Neuronal stem cell (in vitro differentiated cells): ENCODE data around the gene IDH3B.

ENCODE experiments used
- DNase-seq: peaks from one replicate; pipeline ENCODE4 v3.0.0-alpha.2; 2013; ENCODE audit warnings: low spot score
- H2AFZ ChIP-seq: one replicate; pipeline ENCODE4 v1.6.1; 2013; ENCODE audit warnings: mild to moderate bottlenecking, low read length, inconsistent platforms
- H2AK5ac ChIP-seq: 2 replicates; pipeline ENCODE4 v1.6.1; 2013; ENCODE audit warnings: low read depth, mild to moderate bottlenecking, inconsistent platforms, low read length, moderate library complexity, mixed read lengths
- H2BK120ac ChIP-seq: 2 replicates; pipeline ENCODE4 v1.6.1; 2013; ENCODE audit warnings: low read depth, mild to moderate bottlenecking, inconsistent platforms, low read length, moderate library complexity, mixed read lengths
- H2BK12ac ChIP-seq: one replicate; pipeline ENCODE4 v1.6.1; 2013; ENCODE audit warnings: low read length, inconsistent platforms
- H2BK15ac ChIP-seq: 2 replicates; pipeline ENCODE4 v1.6.1; 2013; ENCODE audit warnings: mild to moderate bottlenecking, low read length, inconsistent platforms, mixed read lengths
- H2BK5ac ChIP-seq: one replicate; pipeline ENCODE4 v1.6.1; 2013; ENCODE audit warnings: inconsistent platforms, mild to moderate bottlenecking, low read length, moderate library complexity
- H3K14ac ChIP-seq: one replicate; pipeline ENCODE4 v1.6.1; 2013; ENCODE audit warnings: low read length, inconsistent platforms
- H3K18ac ChIP-seq: 2 replicates; pipeline ENCODE4 v1.6.1; 2013; ENCODE audit warnings: low read length, inconsistent platforms
- H3K23ac ChIP-seq: 2 replicates; pipeline ENCODE4 v1.6.1; 2013; ENCODE audit warnings: low read depth, mild to moderate bottlenecking, mixed read lengths, low read length, inconsistent platforms; ENCODE audit not compliant: poor library complexity
- H3K27ac ChIP-seq: replicated peaks from 3 replicates; pipeline ENCODE4 v1.5.1; 2013; ENCODE audit warnings: low read length, inconsistent platforms
- H3K27me3 ChIP-seq, 3 experiments: 2 replicates each; pipeline ENCODE4 v1.6.1; 2013; ENCODE audit warnings: low read length in 3 of 3, mild to moderate bottlenecking in 2 of 3, inconsistent platforms in 1 of 3, low read depth in 1 of 3, mixed read lengths in 1 of 3, moderate library complexity in 1 of 3; ENCODE audit not compliant: control insufficient read depth in 3 of 3, insufficient read depth in 3 of 3
- H3K36me3 ChIP-seq, 2 donors: replicated peaks in 1 of 2; 2 replicates each; pipeline ENCODE4 v1.6.1; 2013; ENCODE audit warnings: low read length in 2 of 2; ENCODE audit not compliant: control insufficient read depth in 2 of 2, insufficient read depth in 2 of 2
- H3K4ac ChIP-seq: 2 replicates; pipeline ENCODE4 v1.6.1; 2013; ENCODE audit warnings: inconsistent platforms, mild to moderate bottlenecking, low read length, moderate library complexity
- H3K4me1 ChIP-seq, 2 donors: 1 replicate in 1 of 2; 2 replicates in 1 of 2; pipeline ENCODE4 v1.6.1; 2013; ENCODE audit warnings: low read length in 2 of 2, low read depth in 1 of 2; ENCODE audit not compliant: control insufficient read depth in 2 of 2, insufficient read depth in 1 of 2
- H3K4me2 ChIP-seq: one replicate; pipeline ENCODE4 v1.6.1; 2013; ENCODE audit warnings: mild to moderate bottlenecking, low read length, inconsistent platforms; ENCODE audit not compliant: insufficient read depth, poor library complexity, severe bottlenecking
- H3K4me3 ChIP-seq, 2 donors: 2 replicates each; pipeline ENCODE4 v1.5.1; 2013; ENCODE audit warnings: low read length in 2 of 2, mild to moderate bottlenecking in 2 of 2, inconsistent platforms in 1 of 2, moderate library complexity in 1 of 2
- H3K79me1 ChIP-seq: one replicate; pipeline ENCODE4 v1.6.1; 2013; ENCODE audit warnings: low read depth, mild to moderate bottlenecking, inconsistent platforms, low read length, moderate library complexity
- H3K9ac ChIP-seq: one replicate; pipeline ENCODE4 v1.6.1; 2013; ENCODE audit warnings: mild to moderate bottlenecking, low read depth, low read length, inconsistent platforms; ENCODE audit not compliant: poor library complexity
- H3K9me3 ChIP-seq, 2 donors: replicated peaks in 1 of 2; 2 replicates each; pipeline versions ENCODE3 to v1.6.1; 2013; ENCODE audit warnings: low read length in 2 of 2, mild to moderate bottlenecking in 2 of 2, inconsistent platforms in 1 of 2, low read depth in 1 of 2, mixed read lengths in 1 of 2, moderate library complexity in 1 of 2; ENCODE audit not compliant: control insufficient read depth in 2 of 2, insufficient read depth in 1 of 2
- H4K8ac ChIP-seq: one replicate; pipeline ENCODE4 v1.6.1; 2013; ENCODE audit warnings: low read depth, mild to moderate bottlenecking, inconsistent platforms, low read length, moderate library complexity
- H4K91ac ChIP-seq: one replicate; pipeline ENCODE4 v1.6.1; 2013; ENCODE audit warnings: low read length, low read depth, mild to moderate bottlenecking, inconsistent platforms; ENCODE audit not compliant: poor library complexity
- WGBS, 2 donors: extraction: QIAGEN DNeasy Blood & Tissue Kit; methylation state at CpG; one replicate each; pipeline ENCODE4 v1.1.7; 2013; ENCODE audit warnings: missing lambda C conversion rate in 2 of 2, mixed read lengths in 1 of 2; ENCODE audit not compliant: insufficient read length in 2 of 2, insufficient replicate concordance in 1 of 2; ENCODE audit errors: extremely low coverage in 2 of 2; 5-methylcytosine and 5-hydroxymethylcytosine counted together

IDH3B gene

DNA sequence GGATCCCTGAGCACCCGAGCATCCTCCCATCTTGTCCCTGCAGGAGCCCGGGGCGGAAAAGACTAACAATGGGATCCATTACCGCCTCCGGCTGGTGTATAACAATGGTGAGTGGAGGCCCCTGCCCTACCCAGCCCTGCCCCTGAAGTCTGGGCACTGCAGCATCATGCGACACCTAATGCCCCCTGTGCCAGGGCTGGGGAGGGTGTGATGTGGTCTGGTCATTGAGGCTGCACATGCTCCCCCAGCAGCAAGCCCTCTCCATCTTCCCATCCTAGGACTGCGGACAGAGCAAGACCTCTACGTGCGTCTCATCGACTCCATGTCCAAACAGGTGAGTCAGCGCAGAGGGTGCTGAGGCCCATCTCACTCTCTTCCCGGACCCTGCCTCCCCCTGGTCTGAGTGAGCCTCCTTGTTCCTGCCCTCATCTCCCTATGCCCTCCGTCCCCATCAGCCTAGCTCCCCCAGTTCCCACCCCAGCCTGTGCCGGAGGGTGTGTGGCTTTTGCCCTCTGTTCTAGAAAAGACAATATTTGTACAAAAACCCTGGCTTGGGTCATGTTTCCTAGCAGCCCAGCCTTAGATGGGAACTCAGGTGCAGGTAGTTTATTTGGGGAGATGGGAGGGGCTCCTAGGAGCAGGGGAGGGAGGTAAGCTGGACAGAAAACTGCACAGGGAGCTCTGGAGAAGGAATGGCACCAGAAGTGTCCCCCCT, 42.1 kb upstream of the IDH3B start:
- Histone ChIP-seq H2BK5ac (peak overlapping the region; percentile 45), H3K9ac (no peak overlapping the region), H3K79me1 (no peaks in the 10 kb centered on the region), H3K27me3 (peaks cover 0 to 7% (median 3%) of the 10 kb centered on the region in 3 experiments), H3K4me3 (no peak overlapping the region), H2BK120ac (no peak overlapping the region), H3K23ac (peak overlapping the region; percentile 61), H4K8ac (no peak overlapping the region), H2AFZ (no peak overlapping the region), H3K27ac (no peak overlapping the region), H3K4me2 (no peak overlapping the region), H4K91ac (no peak overlapping the region), H3K9me3 (peaks cover 0 to 4% of the 10 kb centered on the region in 2 donors), H3K4ac (no peak overlapping the region), H3K4me1 (peaks cover 0 to 24% of the 10 kb centered on the region in 2 donors), H3K18ac (peak overlapping the region; percentile 65), H2BK12ac (peak overlapping the region; percentile 79), H2AK5ac (peak overlapping the region; percentile 14), H3K14ac (peak overlapping the region; percentile 87), H2BK15ac (peak overlapping the region; percentile 87), H3K36me3 (no peaks in the 10 kb centered on the region)
- WGBS, 2 donors, result no CpG with 5 or more reads among the region's 14 CpGs
- DNase-seq, result no peak

DNA sequence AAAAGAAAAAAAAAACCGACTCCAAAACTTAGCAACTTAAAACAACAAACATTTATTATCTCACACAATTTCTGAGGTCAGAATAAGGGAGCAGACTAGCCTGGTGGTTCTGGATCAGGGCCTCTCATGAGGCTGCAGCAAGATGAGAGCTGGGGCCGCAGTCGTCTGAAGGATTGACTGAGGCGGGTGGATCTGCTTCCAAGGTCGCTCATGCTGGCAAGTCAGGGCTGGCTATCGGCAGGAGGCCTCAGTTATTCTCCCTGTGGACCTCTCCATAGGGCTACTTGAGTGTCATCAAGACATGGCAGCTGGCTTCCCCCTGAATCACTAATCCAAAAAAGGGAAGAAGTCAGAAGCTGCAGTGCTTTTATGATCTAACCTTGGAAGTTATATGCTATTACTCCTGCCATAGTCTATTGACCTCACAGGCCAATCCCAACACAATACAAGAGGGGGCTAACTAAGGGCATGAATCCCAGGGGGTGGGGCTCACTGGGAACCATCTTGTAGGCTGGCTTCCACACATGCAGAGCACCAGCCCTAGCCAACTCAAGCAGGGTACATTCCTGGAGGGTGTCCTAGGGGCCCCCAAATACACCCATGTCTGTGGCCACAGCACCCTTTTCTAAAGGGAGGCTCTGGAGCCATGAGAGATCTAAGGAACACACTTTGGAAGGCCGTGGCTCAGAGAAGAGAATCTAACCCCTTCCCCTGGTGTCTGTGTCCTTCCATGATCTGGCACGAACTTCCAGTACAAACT, 39.9 kb upstream of the IDH3B start:
- no peak overlapping the region for H3K14ac ChIP-seq
- no peak overlapping the region for H3K18ac ChIP-seq
- no peak overlapping the region for H2BK12ac ChIP-seq
- no peak overlapping the region for H2BK15ac ChIP-seq
- no peak overlapping the region for H2AFZ ChIP-seq
- H3K4me1 ChIP-seq, result peaks cover 0 to 22% of the 10 kb centered on the region in 2 donors
- no peak for DNase-seq
- peaks cover 0 to 4% of the 10 kb centered on the region in 2 donors for H3K9me3 ChIP-seq
- H2BK5ac ChIP-seq, result no peak overlapping the region
- no peak overlapping the region for H3K4me3 ChIP-seq
- no peaks in the 10 kb centered on the region for H3K79me1 ChIP-seq
- no peak overlapping the region for H3K23ac ChIP-seq
- no peak overlapping the region for H3K27ac ChIP-seq
- no peak overlapping the region for H2BK120ac ChIP-seq
- no peaks in the 10 kb centered on the region for H3K36me3 ChIP-seq
- H3K4me2 ChIP-seq, result no peak overlapping the region
- H4K8ac ChIP-seq, result no peak overlapping the region
- H3K27me3 ChIP-seq, result peaks cover 0 to 9% (median 5%) of the 10 kb centered on the region in 3 experiments
- no peak overlapping the region for H3K4ac ChIP-seq
- no CpG with 5 or more reads among the region's 8 CpGs for WGBS, 2 donors
- H3K9ac ChIP-seq, result no peak overlapping the region
- no peak overlapping the region for H4K91ac ChIP-seq
- no peak overlapping the region for H2AK5ac ChIP-seq

DNA sequence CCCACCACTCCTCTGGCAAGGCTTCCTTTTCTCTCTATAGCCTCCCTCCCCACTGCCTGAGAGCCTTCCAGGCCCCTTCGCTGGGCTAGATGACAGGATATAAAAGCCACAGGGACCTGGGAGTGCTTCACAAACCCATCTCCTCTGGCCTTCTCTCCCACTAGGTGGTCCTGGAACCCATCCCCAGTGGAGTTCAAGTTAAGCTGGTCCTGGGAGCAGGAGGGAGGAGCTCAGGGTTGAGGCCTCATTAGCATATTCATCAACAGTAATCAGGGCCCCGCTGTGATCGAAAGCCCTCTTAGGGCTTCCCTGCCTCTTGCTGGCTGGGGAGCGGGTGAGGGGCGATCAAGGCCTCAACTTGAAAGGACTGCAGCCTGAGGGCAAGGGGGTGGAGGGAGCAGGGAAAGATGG, 37.7 kb upstream of the IDH3B start:
- H4K91ac ChIP-seq, result no peak overlapping the region
- no CpG with 5 or more reads among the region's 5 CpGs for WGBS, 2 donors
- H3K4me3 ChIP-seq, result no peak overlapping the region
- no peak overlapping the region for H3K4me2 ChIP-seq
- H2BK5ac ChIP-seq, result no peak overlapping the region
- peaks cover 5 to 6% of the 10 kb centered on the region in 2 donors for H3K4me1 ChIP-seq
- H2BK120ac ChIP-seq, result no peak overlapping the region
- H2AK5ac ChIP-seq, result no peak overlapping the region
- H3K4ac ChIP-seq, result no peak overlapping the region
- H3K36me3 ChIP-seq, result no peaks in the 10 kb centered on the region
- H3K27me3 ChIP-seq, result peaks cover 0 to 12% (median 9%) of the 10 kb centered on the region in 3 experiments
- no peak overlapping the region for H4K8ac ChIP-seq
- no peak overlapping the region for H2AFZ ChIP-seq
- H3K23ac ChIP-seq, result no peak overlapping the region
- H3K9ac ChIP-seq, result no peak overlapping the region
- DNase-seq, result no peak
- no peak overlapping the region for H3K27ac ChIP-seq
- peaks cover 0 to 3% of the 10 kb centered on the region in 2 donors for H3K9me3 ChIP-seq
- no peaks in the 10 kb centered on the region for H3K79me1 ChIP-seq
- H2BK12ac ChIP-seq, result no peak overlapping the region
- no peak overlapping the region for H3K14ac ChIP-seq
- H3K18ac ChIP-seq, result no peak overlapping the region
- no peak overlapping the region for H2BK15ac ChIP-seq
